ENCODE measurements around the gene RIPOR3.

GRCh38 chr20:50672400-50673145 lies 18.8 kb downstream of the RIPOR3 start:
- TF ChIP-seq, protein P1, sequence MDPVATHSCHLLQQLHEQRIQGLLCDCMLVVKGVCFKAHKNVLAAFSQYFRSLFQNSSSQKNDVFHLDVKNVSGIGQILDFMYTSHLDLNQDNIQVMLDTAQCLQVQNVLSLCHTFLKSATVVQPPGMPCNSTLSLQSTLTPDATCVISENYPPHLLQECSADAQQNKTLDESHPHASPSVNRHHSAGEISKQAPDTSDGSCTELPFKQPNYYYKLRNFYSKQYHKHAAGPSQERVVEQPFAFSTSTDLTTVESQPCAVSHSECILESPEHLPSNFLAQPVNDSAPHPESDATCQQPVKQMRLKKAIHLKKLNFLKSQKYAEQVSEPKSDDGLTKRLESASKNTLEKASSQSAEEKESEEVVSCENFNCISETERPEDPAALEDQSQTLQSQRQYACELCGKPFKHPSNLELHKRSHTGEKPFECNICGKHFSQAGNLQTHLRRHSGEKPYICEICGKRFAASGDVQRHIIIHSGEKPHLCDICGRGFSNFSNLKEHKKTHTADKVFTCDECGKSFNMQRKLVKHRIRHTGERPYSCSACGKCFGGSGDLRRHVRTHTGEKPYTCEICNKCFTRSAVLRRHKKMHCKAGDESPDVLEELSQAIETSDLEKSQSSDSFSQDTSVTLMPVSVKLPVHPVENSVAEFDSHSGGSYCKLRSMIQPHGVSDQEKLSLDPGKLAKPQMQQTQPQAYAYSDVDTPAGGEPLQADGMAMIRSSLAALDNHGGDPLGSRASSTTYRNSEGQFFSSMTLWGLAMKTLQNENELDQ (CRISPR knock-in tag; IDR thresholded peaks at IDR 0.05; ENCODE audit: borderline replicate concordance) = no peak
- no peak for TF ChIP-seq ZBTB33 (CRISPR knock-in tag; IDR thresholded peaks at IDR 0.05)
- TF ChIP-seq HDGF (IDR thresholded peaks at IDR 0.05) = no peak
- TF ChIP-seq, protein P2, sequence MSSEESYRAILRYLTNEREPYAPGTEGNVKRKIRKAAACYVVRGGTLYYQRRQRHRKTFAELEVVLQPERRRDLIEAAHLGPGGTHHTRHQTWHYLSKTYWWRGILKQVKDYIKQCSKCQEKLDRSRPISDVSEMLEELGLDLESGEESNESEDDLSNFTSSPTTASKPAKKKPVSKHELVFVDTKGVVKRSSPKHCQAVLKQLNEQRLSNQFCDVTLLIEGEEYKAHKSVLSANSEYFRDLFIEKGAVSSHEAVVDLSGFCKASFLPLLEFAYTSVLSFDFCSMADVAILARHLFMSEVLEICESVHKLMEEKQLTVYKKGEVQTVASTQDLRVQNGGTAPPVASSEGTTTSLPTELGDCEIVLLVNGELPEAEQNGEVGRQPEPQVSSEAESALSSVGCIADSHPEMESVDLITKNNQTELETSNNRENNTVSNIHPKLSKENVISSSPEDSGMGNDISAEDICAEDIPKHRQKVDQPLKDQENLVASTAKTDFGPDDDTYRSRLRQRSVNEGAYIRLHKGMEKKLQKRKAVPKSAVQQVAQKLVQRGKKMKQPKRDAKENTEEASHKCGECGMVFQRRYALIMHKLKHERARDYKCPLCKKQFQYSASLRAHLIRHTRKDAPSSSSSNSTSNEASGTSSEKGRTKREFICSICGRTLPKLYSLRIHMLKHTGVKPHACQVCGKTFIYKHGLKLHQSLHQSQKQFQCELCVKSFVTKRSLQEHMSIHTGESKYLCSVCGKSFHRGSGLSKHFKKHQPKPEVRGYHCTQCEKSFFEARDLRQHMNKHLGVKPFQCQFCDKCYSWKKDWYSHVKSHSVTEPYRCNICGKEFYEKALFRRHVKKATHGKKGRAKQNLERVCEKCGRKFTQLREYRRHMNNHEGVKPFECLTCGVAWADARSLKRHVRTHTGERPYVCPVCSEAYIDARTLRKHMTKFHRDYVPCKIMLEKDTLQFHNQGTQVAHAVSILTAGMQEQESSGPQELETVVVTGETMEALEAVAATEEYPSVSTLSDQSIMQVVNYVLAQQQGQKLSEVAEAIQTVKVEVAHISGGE (CRISPR knock-in tag; IDR thresholded peaks at IDR 0.05) = peak in 1 of 3 experiments; percentile 38; a peak in 2 of 6 replicates
- no peak for TF ChIP-seq PHF20 (IDR thresholded peaks at IDR 0.05; ENCODE audit: partially characterized antibody)
- TF ChIP-seq, protein P3, sequence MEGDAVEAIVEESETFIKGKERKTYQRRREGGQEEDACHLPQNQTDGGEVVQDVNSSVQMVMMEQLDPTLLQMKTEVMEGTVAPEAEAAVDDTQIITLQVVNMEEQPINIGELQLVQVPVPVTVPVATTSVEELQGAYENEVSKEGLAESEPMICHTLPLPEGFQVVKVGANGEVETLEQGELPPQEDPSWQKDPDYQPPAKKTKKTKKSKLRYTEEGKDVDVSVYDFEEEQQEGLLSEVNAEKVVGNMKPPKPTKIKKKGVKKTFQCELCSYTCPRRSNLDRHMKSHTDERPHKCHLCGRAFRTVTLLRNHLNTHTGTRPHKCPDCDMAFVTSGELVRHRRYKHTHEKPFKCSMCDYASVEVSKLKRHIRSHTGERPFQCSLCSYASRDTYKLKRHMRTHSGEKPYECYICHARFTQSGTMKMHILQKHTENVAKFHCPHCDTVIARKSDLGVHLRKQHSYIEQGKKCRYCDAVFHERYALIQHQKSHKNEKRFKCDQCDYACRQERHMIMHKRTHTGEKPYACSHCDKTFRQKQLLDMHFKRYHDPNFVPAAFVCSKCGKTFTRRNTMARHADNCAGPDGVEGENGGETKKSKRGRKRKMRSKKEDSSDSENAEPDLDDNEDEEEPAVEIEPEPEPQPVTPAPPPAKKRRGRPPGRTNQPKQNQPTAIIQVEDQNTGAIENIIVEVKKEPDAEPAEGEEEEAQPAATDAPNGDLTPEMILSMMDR (IDR thresholded peaks at IDR 0.05 in 2 of 3, conservative IDR thresholded peaks at IDR 0.05 in 1 of 3; ENCODE audit: insufficient read depth in 2 of 3, low read depth in 1 of 3, low read length in 3 of 3) = no peak
- TF ChIP-seq SP1 (CRISPR knock-in tag; IDR thresholded peaks at IDR 0.05) = no peak
- no peak for TF ChIP-seq SREBF2 (CRISPR knock-in tag; IDR thresholded peaks at IDR 0.05)
- TF ChIP-seq, protein P4, sequence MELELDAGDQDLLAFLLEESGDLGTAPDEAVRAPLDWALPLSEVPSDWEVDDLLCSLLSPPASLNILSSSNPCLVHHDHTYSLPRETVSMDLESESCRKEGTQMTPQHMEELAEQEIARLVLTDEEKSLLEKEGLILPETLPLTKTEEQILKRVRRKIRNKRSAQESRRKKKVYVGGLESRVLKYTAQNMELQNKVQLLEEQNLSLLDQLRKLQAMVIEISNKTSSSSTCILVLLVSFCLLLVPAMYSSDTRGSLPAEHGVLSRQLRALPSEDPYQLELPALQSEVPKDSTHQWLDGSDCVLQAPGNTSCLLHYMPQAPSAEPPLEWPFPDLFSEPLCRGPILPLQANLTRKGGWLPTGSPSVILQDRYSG (tag; conservative IDR thresholded peaks at IDR 0.05; ENCODE audit: low read depth) = no peak
- TF ChIP-seq ZKSCAN8 (CRISPR knock-in tag; IDR thresholded peaks at IDR 0.05) = no peak
- TF ChIP-seq NR2C2 (CRISPR knock-in tag; IDR thresholded peaks at IDR 0.05) = no peak
- no peak for TF ChIP-seq NR2C2 (tag; IDR thresholded peaks at IDR 0.05)
- no peak for TF ChIP-seq NR2F6 (CRISPR knock-in tag; IDR thresholded peaks at IDR 0.05)
- no peak for TF ChIP-seq FOXA3 (CRISPR knock-in tag; conservative IDR thresholded peaks at IDR 0.05 in 1 of 2, IDR thresholded peaks at IDR 0.05 in 1 of 2)

Data from K562 (cell line).